Neural progenitor cell (in vitro differentiated cells): ENCODE results near the gene OR1E2. TPM values are rescaled to one million over a fixed set of nuclear protein-coding genes. Genes with fewer than 3 reads are reported as not detected.
"Not testable (repeated sequence)": the region's sequence is repeated elsewhere in the genome, so short reads cannot be mapped to it uniquely, and the experiment has no call there.

ENCODE experiments used
- DNase-seq: peaks from one replicate; pipeline ENCODE4 v3.0.0-alpha.2; 2016; ENCODE audit warnings: low spot score
- H2AFZ ChIP-seq: fragments of 200-600 bp; sonication (generic); replicated peaks from 2 replicates; pipeline ENCODE4 v1.6.1; 2016; ENCODE audit warnings: antibody characterized with exemption
- H3F3A ChIP-seq: fragments of 200-600 bp; sonication (generic); 2 replicates; pipeline ENCODE4 v1.6.1; 2016; ENCODE audit warnings: antibody characterized with exemption, low read depth
- H3K27ac ChIP-seq: fragments of 200-600 bp; sonication (generic); 2 replicates; pipeline ENCODE4 v1.5.1; 2016; ENCODE audit warnings: mild to moderate bottlenecking
- H3K27me3 ChIP-seq: fragments of 200-600 bp; sonication (generic); 2 replicates; pipeline ENCODE4 v1.6.1; 2016; ENCODE audit warnings: mild to moderate bottlenecking, moderate library complexity
- H3K36me3 ChIP-seq: fragments of 200-600 bp; sonication (generic); 2 replicates; pipeline ENCODE4 v1.5.1; 2016
- H3K4me1 ChIP-seq: fragments of 200-600 bp; sonication (generic); 2 replicates; pipeline ENCODE4 v1.6.1; 2016; ENCODE audit warnings: mixed run types
- H3K4me2 ChIP-seq: fragments of 200-600 bp; sonication (generic); 2 replicates; pipeline ENCODE4 v1.6.1; 2016
- H3K4me3 ChIP-seq: fragments of 200-600 bp; sonication (generic); 2 replicates; pipeline ENCODE4 v1.5.1; 2016
- H3K79me2 ChIP-seq: fragments of 200-600 bp; sonication (generic); 2 replicates; pipeline ENCODE4 v1.6.1; 2016; ENCODE audit warnings: low read depth
- H3K9ac ChIP-seq: fragments of 200-600 bp; sonication (generic); 2 replicates; pipeline ENCODE4 v1.6.1; 2016
- H3K9me3 ChIP-seq: fragments of 200-600 bp; sonication (generic); 2 replicates; pipeline ENCODE4 v1.5.1; 2016; ENCODE audit warnings: low read depth
- H4K20me1 ChIP-seq: fragments of 200-600 bp; sonication (generic); 2 replicates; pipeline ENCODE4 v1.6.1; 2016; ENCODE audit warnings: low read depth
- H3K27ac Mint-ChIP-seq: 3 replicates; pipeline ENCODE4 v1.8.0; 2021; ENCODE audit warnings: mixed read lengths
- H3K27me3 Mint-ChIP-seq: 2 replicates; pipeline ENCODE4 v1.8.0; 2022; ENCODE audit warnings: low read depth, mild to moderate bottlenecking, inconsistent platforms, moderate library complexity, mixed read lengths; ENCODE audit not compliant: insufficient read depth
- H3K36me3 Mint-ChIP-seq: 3 replicates; pipeline ENCODE4 v1.8.0; 2021; ENCODE audit warnings: mixed read lengths
- H3K4me1 Mint-ChIP-seq: 3 replicates; pipeline ENCODE4 v1.8.0; 2021; ENCODE audit warnings: mixed read lengths
- H3K4me3 Mint-ChIP-seq: 3 replicates; pipeline ENCODE4 v1.8.0; 2021; ENCODE audit warnings: mild to moderate bottlenecking, moderate library complexity, mixed read lengths
- H3K9me3 Mint-ChIP-seq: 3 replicates; pipeline ENCODE4 v1.8.0; 2020; ENCODE audit warnings: mixed read lengths
- CTCF ChIP-seq: fragments of 200-600 bp; sonication (generic); IDR thresholded peaks from 2 replicates; pipeline ENCODE4 v1.5.1; 2017; ENCODE audit warnings: antibody characterized with exemption, mild to moderate bottlenecking
- EZH2 ChIP-seq: fragments of 200-600 bp; sonication (generic); IDR thresholded peaks from 2 replicates; pipeline ENCODE4 v1.6.1; 2017; ENCODE audit warnings: antibody characterized with exemption, mild to moderate bottlenecking, moderate library complexity
- EZH2phosphoT487 ChIP-seq: fragments of 200-600 bp; sonication (generic); IDR thresholded peaks from 2 replicates; pipeline ENCODE4 v1.6.1; 2017; ENCODE audit warnings: antibody characterized with exemption
- total RNA-seq: library from RNA; depleted of rRNA; stranded (reverse); fragments of >200 nt; gene quantifications from 2 replicates; pipeline ENCODE4 v1.2.3, GENCODE V29; 2015; ENCODE audit warnings: low replicate concordance

The OR1E2 gene
- total RNA-seq, 1 donor from 2014 or later: not detected

GRCh38 chr17:3472137-3472536 lies 38.5 kb upstream of the OR1E2 start:
- no peak for DNase-seq
- Mint-ChIP-seq H3K36me3 (no peaks in the 10 kb centered on the region), H3K4me3 (no peak overlapping the region), H3K4me1 (peaks cover 29% of the 10 kb centered on the region), H3K27me3 (no peaks in the 10 kb centered on the region), H3K9me3 (peaks cover 3% of the 10 kb centered on the region), H3K27ac (no peak overlapping the region)
- Histone ChIP-seq H3K27ac (no peak overlapping the region), H3K4me3 (no peak overlapping the region), H3K9ac (no peak overlapping the region), H3F3A (no peaks in the 10 kb centered on the region), H2AFZ (no peak overlapping the region), H3K36me3 (no peaks in the 10 kb centered on the region), H3K79me2 (no peaks in the 10 kb centered on the region), H3K9me3 (no peaks in the 10 kb centered on the region), H3K4me2 (no peak overlapping the region), H3K27me3 (no peaks in the 10 kb centered on the region), H4K20me1 (no peaks in the 10 kb centered on the region), H3K4me1 (peaks cover 4% of the 10 kb centered on the region)
- TF ChIP-seq EZH2 (no peak), EZH2phosphoT487 (no peak), CTCF (no peak)

- no peak within 1 kb of the TSS for H3K4me2 ChIP-seq
- H3K9me3 Mint-ChIP-seq: peaks cover 3% of the 10 kb centered on the region
- H3K79me2 ChIP-seq: no peaks in the 10 kb centered on the region
- H3K4me3 ChIP-seq: no peak within 1 kb of the TSS
- H4K20me1 ChIP-seq: no peaks in the 10 kb centered on the region
- no peaks in the 10 kb centered on the region for H3K36me3 ChIP-seq
- H2AFZ ChIP-seq: no peak within 1 kb of the TSS
- peaks cover 4% of the 10 kb centered on the region for H3K4me1 ChIP-seq
- H3K27me3 ChIP-seq: no peaks in the 10 kb centered on the region
- DNase-seq: no peak
- no peak within 1 kb of the TSS for H3K4me3 Mint-ChIP-seq
- no peaks in the 10 kb centered on the region for H3F3A ChIP-seq
- no peaks in the 10 kb centered on the region for H3K9me3 ChIP-seq
- no peak within 1 kb of the TSS for H3K27ac Mint-ChIP-seq
- no peak within 1 kb of the TSS for H3K27ac ChIP-seq
- no peak within 1 kb of the TSS for H3K9ac ChIP-seq
- no peaks in the 10 kb centered on the region for H3K36me3 Mint-ChIP-seq
- peaks cover 32% of the 10 kb centered on the region for H3K4me1 Mint-ChIP-seq
- no peaks in the 10 kb centered on the region for H3K27me3 Mint-ChIP-seq
- no peak for TF ChIP-seq EZH2
- TF ChIP-seq EZH2phosphoT487: no peak
- no peak for TF ChIP-seq CTCF
These were observed 38.0 kb upstream of the OR1E2 start, which contains the start of gene SPATA22 for GRCh38 chr17:3471599-3471998. Gene SPATA22, minus strand, starts transcription at chr17:3471819. Its CDS starts 2,494 bp downstream, at chr17:3469325.

GRCh38 chr17:3469529-3469928 lies 35.9 kb upstream of the OR1E2 start:
- H3K27ac ChIP-seq: no peak overlapping the region
- no peaks in the 10 kb centered on the region for H3K36me3 ChIP-seq
- Mint-ChIP-seq H3K27ac (no peak overlapping the region), H3K27me3 (peaks cover 2% of the 10 kb centered on the region), H3K4me3 (no peak overlapping the region), H3K4me1 (peaks cover 21% of the 10 kb centered on the region), H3K36me3 (no peaks in the 10 kb centered on the region), H3K9me3 (peaks cover 4% of the 10 kb centered on the region)
- no peaks in the 10 kb centered on the region for H3K9me3 ChIP-seq
- no peak for TF ChIP-seq EZH2phosphoT487
- TF ChIP-seq EZH2: no peak
- TF ChIP-seq CTCF: no peak
- H3K4me2 ChIP-seq: no peak overlapping the region
- no peak overlapping the region for H3K4me3 ChIP-seq
- H2AFZ ChIP-seq: no peak overlapping the region
- no peaks in the 10 kb centered on the region for H4K20me1 ChIP-seq
- DNase-seq: no peak
- no peaks in the 10 kb centered on the region for H3K27me3 ChIP-seq
- no peak overlapping the region for H3K9ac ChIP-seq
- no peaks in the 10 kb centered on the region for H3F3A ChIP-seq
- no peaks in the 10 kb centered on the region for H3K79me2 ChIP-seq
- peaks cover 4% of the 10 kb centered on the region for H3K4me1 ChIP-seq

GRCh38 chr17:3466355-3466754 lies 32.7 kb upstream of the OR1E2 start:
- not testable (repeated sequence) for H3F3A ChIP-seq, H3K9ac ChIP-seq, H3K36me3 Mint-ChIP-seq, H3K27ac ChIP-seq, H3K27ac Mint-ChIP-seq, H3K36me3 ChIP-seq, H3K4me1 ChIP-seq, H3K79me2 ChIP-seq, H3K27me3 ChIP-seq, H4K20me1 ChIP-seq, H3K9me3 Mint-ChIP-seq, H3K27me3 Mint-ChIP-seq, H2AFZ ChIP-seq, H3K9me3 ChIP-seq, H3K4me2 ChIP-seq, H3K4me3 Mint-ChIP-seq, H3K4me3 ChIP-seq
- H3K4me1 Mint-ChIP-seq: peaks cover 14% of the 10 kb centered on the region
- peak; percentile 1 for DNase-seq
